Liver (tissue), 3 donors: Measurements from ENCODE around the gene UBAP1L.

ENCODE experiments used
- ATF3 ChIP-seq: IDR thresholded peaks from 2 replicates; pipeline ENCODE4 v1.6.1; 2016; ENCODE audit warnings: antibody characterized with exemption
- FOXA1 ChIP-seq: IDR thresholded peaks from 2 replicates; pipeline ENCODE4 v1.6.1; 2016; ENCODE audit warnings: antibody characterized with exemption
- GABPA ChIP-seq, 2 donors: IDR thresholded peaks in 1 of 2; conservative IDR thresholded peaks in 1 of 2; 2 replicates each; pipeline ENCODE4 v1.6.1; 2016; ENCODE audit warnings: antibody characterized with exemption in 2 of 2, mild to moderate bottlenecking in 1 of 2, moderate library complexity in 1 of 2
- JUND ChIP-seq, 2 donors: IDR thresholded peaks; 2 replicates each; pipeline ENCODE4 v1.6.1; 2016; ENCODE audit warnings: antibody characterized with exemption in 2 of 2
- MAX ChIP-seq: IDR thresholded peaks from 2 replicates; pipeline ENCODE4 v1.6.1; 2016; ENCODE audit warnings: antibody characterized with exemption
- NR2F2 ChIP-seq: IDR thresholded peaks from 2 replicates; pipeline ENCODE4 v1.6.1; 2016; ENCODE audit warnings: antibody characterized with exemption
- RAD21 ChIP-seq, 2 donors: IDR thresholded peaks; 2 replicates each; pipeline ENCODE4 v1.6.1; 2016; ENCODE audit warnings: antibody characterized with exemption in 2 of 2, mild to moderate bottlenecking in 2 of 2
- REST ChIP-seq: IDR thresholded peaks from 2 replicates; pipeline ENCODE4 v1.6.1; 2016; ENCODE audit warnings: antibody characterized with exemption, mild to moderate bottlenecking
- RXRA ChIP-seq, 2 donors: IDR thresholded peaks; 2 replicates each; pipeline ENCODE4 v1.6.1; 2017 to 2018; ENCODE audit warnings: antibody characterized with exemption in 2 of 2, mild to moderate bottlenecking in 1 of 2
- SP1 ChIP-seq: IDR thresholded peaks from 2 replicates; pipeline ENCODE4 v1.6.1; 2018; ENCODE audit warnings: antibody characterized with exemption, mild to moderate bottlenecking
- TAF1 ChIP-seq: conservative IDR thresholded peaks from 2 replicates; pipeline ENCODE4 v1.6.1; 2016; ENCODE audit warnings: antibody characterized with exemption, mild to moderate bottlenecking
- YY1 ChIP-seq: IDR thresholded peaks from 2 replicates; pipeline ENCODE4 v1.6.1; 2016; ENCODE audit warnings: antibody characterized with exemption, mild to moderate bottlenecking
- TF ChIP-seq, protein P1 (sequence below): fragments of 150-350 bp; IDR thresholded peaks from 2 replicates; pipeline ENCODE4 v1.5.1; 2017; ENCODE audit warnings: improper control_type of control experiment, low read depth, low read length; ENCODE audit not compliant: missing input control
- TF ChIP-seq, protein P2 (sequence below): IDR thresholded peaks from 2 replicates; pipeline ENCODE4 v1.6.1; 2016; ENCODE audit warnings: antibody characterized with exemption
- donor health status: healthy.
- donor health status: healthy.

DNA sequence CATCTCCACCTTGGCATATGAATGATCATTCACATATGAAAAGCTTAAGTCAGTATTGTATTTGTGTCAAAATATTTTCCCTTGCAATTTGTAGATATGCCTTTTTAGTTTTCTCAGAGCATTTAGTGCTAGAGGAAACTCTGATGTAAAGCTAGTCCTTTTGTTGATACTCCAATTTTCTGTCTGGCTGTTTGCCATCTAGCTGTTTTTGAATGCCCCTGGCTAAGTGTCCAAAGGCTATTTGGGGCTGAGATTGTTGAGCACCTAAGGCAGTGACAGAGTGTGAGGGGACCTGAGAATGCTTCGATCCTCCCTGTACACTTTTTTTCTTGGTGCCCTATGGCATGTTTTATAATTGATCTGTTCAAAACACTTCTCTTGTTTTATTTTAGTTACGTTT, 66.8 kb downstream of the UBAP1L start:
- TF ChIP-seq, protein P1, sequence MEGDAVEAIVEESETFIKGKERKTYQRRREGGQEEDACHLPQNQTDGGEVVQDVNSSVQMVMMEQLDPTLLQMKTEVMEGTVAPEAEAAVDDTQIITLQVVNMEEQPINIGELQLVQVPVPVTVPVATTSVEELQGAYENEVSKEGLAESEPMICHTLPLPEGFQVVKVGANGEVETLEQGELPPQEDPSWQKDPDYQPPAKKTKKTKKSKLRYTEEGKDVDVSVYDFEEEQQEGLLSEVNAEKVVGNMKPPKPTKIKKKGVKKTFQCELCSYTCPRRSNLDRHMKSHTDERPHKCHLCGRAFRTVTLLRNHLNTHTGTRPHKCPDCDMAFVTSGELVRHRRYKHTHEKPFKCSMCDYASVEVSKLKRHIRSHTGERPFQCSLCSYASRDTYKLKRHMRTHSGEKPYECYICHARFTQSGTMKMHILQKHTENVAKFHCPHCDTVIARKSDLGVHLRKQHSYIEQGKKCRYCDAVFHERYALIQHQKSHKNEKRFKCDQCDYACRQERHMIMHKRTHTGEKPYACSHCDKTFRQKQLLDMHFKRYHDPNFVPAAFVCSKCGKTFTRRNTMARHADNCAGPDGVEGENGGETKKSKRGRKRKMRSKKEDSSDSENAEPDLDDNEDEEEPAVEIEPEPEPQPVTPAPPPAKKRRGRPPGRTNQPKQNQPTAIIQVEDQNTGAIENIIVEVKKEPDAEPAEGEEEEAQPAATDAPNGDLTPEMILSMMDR: no peak
- no peak for TF ChIP-seq YY1
- TF ChIP-seq GABPA (IDR thresholded peaks at IDR 0.05 in 1 of 2, conservative IDR thresholded peaks at IDR 0.05 in 1 of 2): no peak
- no peak for TF ChIP-seq REST
- TF ChIP-seq MAX: no peak
- no peak for TF ChIP-seq RAD21 (IDR thresholded peaks at IDR 0.05)
- TF ChIP-seq JUND (IDR thresholded peaks at IDR 0.05): no peak
- TF ChIP-seq RXRA (IDR thresholded peaks at IDR 0.05): no peak
- TF ChIP-seq, protein P2, sequence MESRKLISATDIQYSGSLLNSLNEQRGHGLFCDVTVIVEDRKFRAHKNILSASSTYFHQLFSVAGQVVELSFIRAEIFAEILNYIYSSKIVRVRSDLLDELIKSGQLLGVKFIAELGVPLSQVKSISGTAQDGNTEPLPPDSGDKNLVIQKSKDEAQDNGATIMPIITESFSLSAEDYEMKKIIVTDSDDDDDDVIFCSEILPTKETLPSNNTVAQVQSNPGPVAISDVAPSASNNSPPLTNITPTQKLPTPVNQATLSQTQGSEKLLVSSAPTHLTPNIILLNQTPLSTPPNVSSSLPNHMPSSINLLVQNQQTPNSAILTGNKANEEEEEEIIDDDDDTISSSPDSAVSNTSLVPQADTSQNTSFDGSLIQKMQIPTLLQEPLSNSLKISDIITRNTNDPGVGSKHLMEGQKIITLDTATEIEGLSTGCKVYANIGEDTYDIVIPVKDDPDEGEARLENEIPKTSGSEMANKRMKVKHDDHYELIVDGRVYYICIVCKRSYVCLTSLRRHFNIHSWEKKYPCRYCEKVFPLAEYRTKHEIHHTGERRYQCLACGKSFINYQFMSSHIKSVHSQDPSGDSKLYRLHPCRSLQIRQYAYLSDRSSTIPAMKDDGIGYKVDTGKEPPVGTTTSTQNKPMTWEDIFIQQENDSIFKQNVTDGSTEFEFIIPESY: no peak
- TF ChIP-seq TAF1: no peak
- TF ChIP-seq SP1: no peak
- TF ChIP-seq FOXA1: no peak
- no peak for TF ChIP-seq NR2F2
- no peak for TF ChIP-seq ATF3
